ENCODE measurements around the gene CTNNA3.

Gene CTNNA3

DNA sequence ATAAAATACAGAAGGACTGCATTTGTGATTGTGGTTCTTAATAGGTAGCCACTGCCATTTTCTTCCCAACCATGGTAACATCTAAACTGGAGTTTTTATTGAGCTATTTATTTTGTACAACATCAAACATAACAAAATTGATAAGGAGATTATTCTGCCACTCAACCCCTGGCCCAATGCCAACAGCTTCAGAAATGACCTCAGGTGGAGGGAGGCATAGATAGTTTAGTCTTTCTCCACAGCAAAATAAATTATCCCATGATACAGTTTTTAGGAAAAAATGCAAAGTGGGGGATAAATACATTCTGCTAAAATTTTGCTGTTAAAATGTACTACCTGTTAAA lies 712.5 kb downstream of the CTNNA3 start:
- no peaks in the 10 kb centered on the region for H3K27me3 ChIP-seq (ENCODE audit: control insufficient read depth, low read length)
- H3K9me2 ChIP-seq (replicated peaks; ENCODE audit: control insufficient read depth, low read length) = no peaks in the 10 kb centered on the region
- no peaks in the 10 kb centered on the region for H3K36me3 ChIP-seq (ENCODE audit: control insufficient read depth, low read length)
- TF ChIP-seq CTCF (IDR thresholded peaks at IDR 0.05; ENCODE audit: low read depth, low read length, poor library complexity, severe bottlenecking) (no peak), EZH2phosphoT487 (IDR thresholded peaks at IDR 0.05; ENCODE audit: borderline replicate concordance, low read length) (no peak)
- H3K79me2 ChIP-seq (ENCODE audit: control insufficient read depth, low read length) = no peaks in the 10 kb centered on the region
- H3F3A ChIP-seq (ENCODE audit: control insufficient read depth, insufficient read depth) = no peaks in the 10 kb centered on the region
- no peaks in the 10 kb centered on the region for H3K9me3 ChIP-seq (ENCODE audit: control insufficient read depth, insufficient read depth, low read length)
- H3K27ac ChIP-seq (ENCODE audit: low read depth, low read length) = no peak overlapping the region
- no peaks in the 10 kb centered on the region for H4K20me1 ChIP-seq (ENCODE audit: control insufficient read depth, insufficient read depth, low read depth, low read length)
- no peak overlapping the region for H3K4me3 ChIP-seq (ENCODE audit: low read length)
- no peaks in the 10 kb centered on the region for H3K4me1 ChIP-seq (ENCODE audit: control insufficient read depth, low read length)
- H3K4me2 ChIP-seq (ENCODE audit: low read length) = no peak overlapping the region

- Histone ChIP-seq H3K79me2 (ENCODE audit: control insufficient read depth, low read length) (no peaks in the 10 kb centered on the region), H3K27me3 (ENCODE audit: control insufficient read depth, low read length) (no peaks in the 10 kb centered on the region), H3K36me3 (ENCODE audit: control insufficient read depth, low read length) (no peaks in the 10 kb centered on the region), H3K4me2 (ENCODE audit: low read length) (no peak overlapping the region), H3F3A (ENCODE audit: control insufficient read depth, insufficient read depth) (no peaks in the 10 kb centered on the region), H3K9me3 (ENCODE audit: control insufficient read depth, insufficient read depth, low read length) (no peaks in the 10 kb centered on the region), H3K9me2 (replicated peaks; ENCODE audit: control insufficient read depth, low read length) (no peaks in the 10 kb centered on the region), H3K27ac (ENCODE audit: low read depth, low read length) (no peak overlapping the region), H3K4me3 (ENCODE audit: low read length) (no peak overlapping the region), H4K20me1 (ENCODE audit: control insufficient read depth, insufficient read depth, low read depth, low read length) (no peaks in the 10 kb centered on the region), H3K4me1 (ENCODE audit: control insufficient read depth, low read length) (no peaks in the 10 kb centered on the region)
- TF ChIP-seq EZH2phosphoT487 (IDR thresholded peaks at IDR 0.05; ENCODE audit: borderline replicate concordance, low read length) (no peak), CTCF (IDR thresholded peaks at IDR 0.05; ENCODE audit: low read depth, low read length, poor library complexity, severe bottlenecking) (no peak)
Observed at GRCh38 chr10:66982792-66983474, 713.1 kb downstream of the CTNNA3 start.

GRCh38 chr10:66982053-66982420 lies 714.0 kb downstream of the CTNNA3 start:
- Histone ChIP-seq H3K79me2 (ENCODE audit: control insufficient read depth, low read length) (no peaks in the 10 kb centered on the region), H3K27me3 (ENCODE audit: control insufficient read depth, low read length) (no peaks in the 10 kb centered on the region), H3K4me2 (ENCODE audit: low read length) (no peak overlapping the region), H4K20me1 (ENCODE audit: control insufficient read depth, insufficient read depth, low read depth, low read length) (no peaks in the 10 kb centered on the region), H3K4me1 (ENCODE audit: control insufficient read depth, low read length) (no peaks in the 10 kb centered on the region), H3F3A (ENCODE audit: control insufficient read depth, insufficient read depth) (no peaks in the 10 kb centered on the region), H3K4me3 (ENCODE audit: low read length) (no peak overlapping the region), H3K36me3 (ENCODE audit: control insufficient read depth, low read length) (no peaks in the 10 kb centered on the region), H3K27ac (ENCODE audit: low read depth, low read length) (no peak overlapping the region), H3K9me2 (replicated peaks; ENCODE audit: control insufficient read depth, low read length) (no peaks in the 10 kb centered on the region), H3K9me3 (ENCODE audit: control insufficient read depth, insufficient read depth, low read length) (no peaks in the 10 kb centered on the region)
- TF ChIP-seq CTCF (IDR thresholded peaks at IDR 0.05; ENCODE audit: low read depth, low read length, poor library complexity, severe bottlenecking) = no peak
- TF ChIP-seq EZH2phosphoT487 (IDR thresholded peaks at IDR 0.05; ENCODE audit: borderline replicate concordance, low read length) = no peak

All from DOHH2 (cell line).